ENCODE results near the gene GATAD2A. TPM values are rescaled to one million over a fixed set of nuclear protein-coding genes. Genes with fewer than 3 reads are reported as not detected.

Gene GATAD2A
- total and polyA plus RNA-seq, 2 of the 8 experiments (the other 6 are each of a cell fraction or from before 2014, with no cell fraction given): 38.4 to 205 TPM

GRCh38 chr19:19543640-19544039 lies 138.2 kb downstream of the GATAD2A start:
- Histone ChIP-seq H3K9ac (replicated peaks in 1 of 4; ENCODE audit: extremely low read depth in 1 of 4, low read depth in 3 of 4, low read length in 3 of 4) (no peak overlapping the region), H3K4me3 (ENCODE audit: extremely low read depth in 1 of 4, insufficient read depth in 2 of 4, low read depth in 3 of 4, low read length in 4 of 4) (no peak overlapping the region), H3K4ac (replicated peaks; ENCODE audit: insufficient read length, low read depth, low read length) (no peak overlapping the region), H2AK5ac (ENCODE audit: low read depth, low read length) (no peak overlapping the region), H2BK20ac (ENCODE audit: low read length) (no peak overlapping the region), H3K23me2 (ENCODE audit: low read depth, low read length) (peaks cover 4% of the 10 kb centered on the region; the same call in 1 of the 2 replicates), H3K56ac (replicated peaks; ENCODE audit: insufficient read length, low read depth, low read length) (no peak overlapping the region), H3K14ac (ENCODE audit: insufficient read length) (no peak overlapping the region), H2BK5ac (ENCODE audit: low read depth, low read length) (no peak overlapping the region), H3K79me2 (ENCODE audit: control insufficient read depth in 1 of 2, insufficient read depth in 2 of 2, low read length in 2 of 2) (no peaks in the 10 kb centered on the region), H3K23ac (ENCODE audit: insufficient read length) (no peak overlapping the region), H2BK15ac (ENCODE audit: low read length) (no peak overlapping the region), H2AFZ (ENCODE audit: low read length) (no peak overlapping the region), H2BK12ac (ENCODE audit: low read depth, low read length) (no peak overlapping the region), H3K4me1 (replicated peaks in 1 of 4; ENCODE audit: control insufficient read depth in 3 of 4, insufficient read depth in 4 of 4, low read length in 3 of 4) (peaks cover 0 to 5% (median 2%) of the 10 kb centered on the region in 4 experiments; a peak in 3 of 7 replicates), H3K27me3 (replicated peaks in 1 of 4; ENCODE audit: control insufficient read depth in 3 of 4, extremely low read depth in 1 of 4, insufficient read depth in 3 of 4, low read length in 3 of 4) (peaks cover 6 to 19% (median 17%) of the 10 kb centered on the region in 4 experiments), H4K8ac (ENCODE audit: extremely low read depth, insufficient read depth, low read length) (no peak overlapping the region), H4K5ac (ENCODE audit: insufficient read length, low read depth, low read length) (no peak overlapping the region), H2BK120ac (replicated peaks; ENCODE audit: low read depth, low read length) (no peak overlapping the region), H4K20me1 (replicated peaks in 1 of 2; ENCODE audit: control insufficient read depth in 1 of 2, insufficient read depth in 2 of 2, low read length in 2 of 2) (peaks cover 0 to 3% of the 10 kb centered on the region in 2 experiments), H3K9me3 (ENCODE audit: insufficient read depth in 2 of 2, low read depth in 1 of 2, low read length in 1 of 2) (peaks cover 0 to 4% of the 10 kb centered on the region in 2 experiments; a peak in 1 of 4 replicates), H3K18ac (ENCODE audit: extremely low read depth, low read length) (no peak overlapping the region), H3K4me2 (ENCODE audit: insufficient read depth in 1 of 2, low read depth in 2 of 2, low read length in 2 of 2) (no peak overlapping the region), H3K79me1 (ENCODE audit: low read depth, low read length) (no peaks in the 10 kb centered on the region), H4K91ac (replicated peaks; ENCODE audit: insufficient read length, low read length) (no peak overlapping the region), H3K36me3 (ENCODE audit: control insufficient read depth in 2 of 4, insufficient read depth in 4 of 4, low read length in 3 of 4) (no peaks in the 10 kb centered on the region), H3K27ac (ENCODE audit: low read depth, low read length) (no peak overlapping the region)
- CTCF ChIA-PET (ENCODE audit: partially characterized antibody): interaction anchor here (1.0 to 15.7 kb wide), 4 partner anchors 9 to 94 kb away, joined by 3 to 223 read pairs (median 8); no protein-coding TSS in a partner anchor
- POLR2A ChIA-PET (ENCODE audit: partially characterized antibody): interaction anchor here (1.3 to 1.8 kb wide), 5 partner anchors 8 to 100 kb away, joined by 3 to 4 read pairs (median 4); partner anchors contain the start of genes GMIP and NDUFA13
- FAIRE-seq (no peak), DNase-seq (ENCODE audit: low read depth in 1 of 2, low spot score in 2 of 2) (no peak)
- no peak for TF ChIP-seq SIRT6 (IDR thresholded peaks at IDR 0.05; ENCODE audit: low read length)
- 94% methylated on average over 15 of the region's 19 CpGs; no CpG with 5 or more reads in 1 of the 2 experiments for WGBS, 2 experiments (ENCODE audit: extremely low coverage in 1 of 2, insufficient coverage in 1 of 2, insufficient read length in 1 of 2, insufficient replicate concordance in 2 of 2, low coverage in 1 of 2, low lambda C conversion rate in 2 of 2, missing lambda C conversion rate in 1 of 2)

All from H1 (cell line).